CD8-positive, alpha-beta memory T cell (primary cell): ENCODE measurements around the gene LARP4B. TPM values are rescaled to one million over a fixed set of nuclear protein-coding genes. Genes with fewer than 3 reads are reported as not detected.

ENCODE experiments used
- CTCF ChIA-PET: fragments of 350-600 bp; sonication (Branson Sonifier 250); formaldehyde crosslinking; loops from one replicate; lab custom pipeline; 2021; ENCODE audit warnings: antibody characterized with exemption; lab: Charles Lee
- POLR2A ChIA-PET: fragments of 350-600 bp; sonication (Branson Sonifier 250); formaldehyde crosslinking; loops from one replicate; lab custom pipeline; 2021; ENCODE audit warnings: antibody characterized with exemption; lab: Charles Lee
- DNase-seq, 5 donors: peaks; one replicate each; pipeline versions ENCODE4 v3.0.0 to v3.0.0-alpha.2; 2020 to 2022; ENCODE audit warnings: mixed read lengths in 1 of 5
- H3K27ac ChIP-seq: one replicate; pipeline ENCODE4 v1.7.0; 2013; ENCODE audit warnings: low read depth, mild to moderate bottlenecking, low read length, moderate library complexity
- H3K27me3 ChIP-seq: 2 replicates; pipeline ENCODE4 v1.7.0; 2013; ENCODE audit warnings: low read length, mild to moderate bottlenecking; ENCODE audit not compliant: insufficient read depth, poor library complexity, severe bottlenecking
- H3K36me3 ChIP-seq: 2 replicates; pipeline ENCODE4 v1.7.0; 2013; ENCODE audit warnings: mild to moderate bottlenecking, low read length, moderate library complexity; ENCODE audit not compliant: insufficient read depth
- H3K4me1 ChIP-seq: 2 replicates; pipeline ENCODE4 v1.7.0; 2013; ENCODE audit warnings: mild to moderate bottlenecking, low read length, moderate library complexity; ENCODE audit not compliant: insufficient read depth
- H3K4me3 ChIP-seq: 2 replicates; pipeline ENCODE4 v1.7.0; 2013; ENCODE audit warnings: mild to moderate bottlenecking, low read length
- H3K9me3 ChIP-seq: 2 replicates; pipeline ENCODE4 v1.7.0; 2013; ENCODE audit warnings: mild to moderate bottlenecking, low read length
- H3K27ac Mint-ChIP-seq, 8 donors: one replicate each; pipeline ENCODE4 v1.8.0; 2020 to 2021; ENCODE audit warnings: mixed read lengths in 8 of 8, mild to moderate bottlenecking in 6 of 8, inconsistent platforms in 3 of 8, moderate library complexity in 3 of 8
- H3K27me3 Mint-ChIP-seq, 2 donors: one replicate each; pipeline ENCODE4 v1.8.0; 2020 to 2021; ENCODE audit warnings: mixed read lengths in 2 of 2, mild to moderate bottlenecking in 1 of 2, moderate library complexity in 1 of 2
- H3K36me3 Mint-ChIP-seq, 3 donors: one replicate each; pipeline ENCODE4 v1.8.0; 2020 to 2021; ENCODE audit warnings: mixed read lengths in 3 of 3, inconsistent platforms in 1 of 3, mild to moderate bottlenecking in 1 of 3
- H3K4me1 Mint-ChIP-seq, 3 donors: one replicate each; pipeline ENCODE4 v1.8.0; 2020 to 2021; ENCODE audit warnings: mixed read lengths in 3 of 3, inconsistent platforms in 1 of 3, mild to moderate bottlenecking in 1 of 3
- H3K4me3 Mint-ChIP-seq, 7 donors: one replicate each; pipeline ENCODE4 v1.8.0; 2020 to 2021; ENCODE audit warnings: mixed read lengths in 7 of 7, mild to moderate bottlenecking in 6 of 7, moderate library complexity in 4 of 7, inconsistent platforms in 2 of 7
- H3K9me3 Mint-ChIP-seq, 5 donors: one replicate each; pipeline ENCODE4 v1.8.0; 2020 to 2022; ENCODE audit warnings: mixed read lengths in 5 of 5, mild to moderate bottlenecking in 3 of 5, moderate library complexity in 2 of 5, inconsistent platforms in 1 of 5
- polyA plus RNA-seq: library from polyadenylated mRNA; unstranded; fragments of 300-500 nt; fragmentation: Illumina TruSeq; gene quantifications from one replicate; pipeline ENCODE4 v1.2.3, GENCODE V29; 2021
- total RNA-seq, 2 experiments: library from RNA; stranded (reverse); gene quantifications; one replicate each; pipeline ENCODE4 v1.2.3, GENCODE V29; 2021

The LARP4B gene
- total and polyA plus RNA-seq, 3 experiments from 2014 or later: 30.6 to 128 (median 121) TPM

GRCh38 chr10:964321-964987 is 32.9 kb upstream of the LARP4B start:
- no peak overlapping the region for H3K27ac ChIP-seq
- no peak overlapping the region for H3K4me3 ChIP-seq
- H3K9me3 Mint-ChIP-seq: no peaks in the 10 kb centered on the region
- no peak for DNase-seq
- no peaks in the 10 kb centered on the region for H3K27me3 ChIP-seq
- H3K27ac Mint-ChIP-seq: no peak overlapping the region
- no peaks in the 10 kb centered on the region for H3K9me3 ChIP-seq
- H3K36me3 ChIP-seq: no peaks in the 10 kb centered on the region
- H3K4me1 Mint-ChIP-seq: peaks cover 0 to 8% (median 0%) of the 10 kb centered on the region in 3 donors
- peaks cover 7 to 36% of the 10 kb centered on the region in 2 donors for H3K27me3 Mint-ChIP-seq
- no peak overlapping the region for H3K4me3 Mint-ChIP-seq
- H3K36me3 Mint-ChIP-seq: no peaks in the 10 kb centered on the region
- CTCF ChIA-PET: no interaction called here
- POLR2A ChIA-PET: no interaction called here
- H3K4me1 ChIP-seq: peaks cover 4% of the 10 kb centered on the region

GRCh38 chr10:963655-964054 is 32.1 kb upstream of the LARP4B start:
- Mint-ChIP-seq H3K27ac (no peak overlapping the region), H3K36me3 (no peaks in the 10 kb centered on the region), H3K4me1 (peaks cover 0 to 8% (median 0%) of the 10 kb centered on the region in 3 donors), H3K27me3 (peaks cover 10 to 33% of the 10 kb centered on the region in 2 donors), H3K4me3 (no peak overlapping the region), H3K9me3 (no peaks in the 10 kb centered on the region)
- no peaks in the 10 kb centered on the region for H3K9me3 ChIP-seq
- H3K4me1 ChIP-seq: peaks cover 4% of the 10 kb centered on the region
- DNase-seq: no peak
- H3K36me3 ChIP-seq: no peaks in the 10 kb centered on the region
- no peak overlapping the region for H3K4me3 ChIP-seq
- CTCF ChIA-PET: no interaction called here
- no peaks in the 10 kb centered on the region for H3K27me3 ChIP-seq
- POLR2A ChIA-PET: no interaction called here
- no peak overlapping the region for H3K27ac ChIP-seq

GRCh38 chr10:963186-963585 is 31.7 kb upstream of the LARP4B start:
- POLR2A ChIA-PET: no interaction called here
- Mint-ChIP-seq H3K27ac (no peak overlapping the region), H3K27me3 (peaks cover 7 to 34% of the 10 kb centered on the region in 2 donors), H3K4me3 (no peak overlapping the region), H3K9me3 (no peaks in the 10 kb centered on the region), H3K36me3 (no peaks in the 10 kb centered on the region), H3K4me1 (peaks cover 0 to 8% (median 0%) of the 10 kb centered on the region in 3 donors)
- H3K4me3 ChIP-seq: no peak overlapping the region
- no peak overlapping the region for H3K27ac ChIP-seq
- no peaks in the 10 kb centered on the region for H3K9me3 ChIP-seq
- CTCF ChIA-PET: no interaction called here
- DNase-seq: no peak
- H3K27me3 ChIP-seq: no peaks in the 10 kb centered on the region
- H3K4me1 ChIP-seq: peaks cover 4% of the 10 kb centered on the region
- H3K36me3 ChIP-seq: no peaks in the 10 kb centered on the region

GRCh38 chr10:962342-962741 is 30.8 kb upstream of the LARP4B start:
- peaks cover 2% of the 10 kb centered on the region for H3K4me1 ChIP-seq
- Mint-ChIP-seq H3K9me3 (no peaks in the 10 kb centered on the region), H3K4me1 (peaks cover 0 to 6% (median 0%) of the 10 kb centered on the region in 3 donors), H3K4me3 (no peak overlapping the region), H3K36me3 (no peaks in the 10 kb centered on the region), H3K27ac (no peak overlapping the region), H3K27me3 (peaks cover 7 to 32% of the 10 kb centered on the region in 2 donors)
- CTCF ChIA-PET: no interaction called here
- no peaks in the 10 kb centered on the region for H3K36me3 ChIP-seq
- H3K9me3 ChIP-seq: no peaks in the 10 kb centered on the region
- no peak for DNase-seq
- POLR2A ChIA-PET: no interaction called here
- H3K4me3 ChIP-seq: no peak overlapping the region
- no peaks in the 10 kb centered on the region for H3K27me3 ChIP-seq
- H3K27ac ChIP-seq: no peak overlapping the region

- ChIA-PET CTCF (no interaction called here), POLR2A (no interaction called here)
- Histone ChIP-seq H3K36me3 (no peaks in the 10 kb centered on the region), H3K4me3 (no peak overlapping the region), H3K27me3 (no peaks in the 10 kb centered on the region), H3K4me1 (no peaks in the 10 kb centered on the region), H3K9me3 (no peaks in the 10 kb centered on the region), H3K27ac (no peak overlapping the region)
- H3K4me3 Mint-ChIP-seq: no peak overlapping the region
- no peak for DNase-seq
- H3K9me3 Mint-ChIP-seq: no peaks in the 10 kb centered on the region
- H3K36me3 Mint-ChIP-seq: no peaks in the 10 kb centered on the region
- peaks cover 11 to 27% of the 10 kb centered on the region in 2 donors for H3K27me3 Mint-ChIP-seq
- H3K4me1 Mint-ChIP-seq: no peaks in the 10 kb centered on the region
- H3K27ac Mint-ChIP-seq: no peak overlapping the region
Observed at GRCh38 chr10:958856-959255, 27.4 kb upstream of the LARP4B start.

- Histone ChIP-seq H3K27ac (no peak overlapping the region), H3K9me3 (no peaks in the 10 kb centered on the region), H3K27me3 (no peaks in the 10 kb centered on the region), H3K4me1 (no peaks in the 10 kb centered on the region), H3K36me3 (no peaks in the 10 kb centered on the region), H3K4me3 (no peak overlapping the region)
- Mint-ChIP-seq H3K9me3 (no peaks in the 10 kb centered on the region), H3K36me3 (no peaks in the 10 kb centered on the region), H3K27me3 (peaks cover 11 to 23% of the 10 kb centered on the region in 2 donors), H3K4me3 (peak overlapping the region in 1 of 7 donors; percentile 44), H3K4me1 (no peaks in the 10 kb centered on the region), H3K27ac (no peak overlapping the region)
- CTCF ChIA-PET: no interaction called here
- POLR2A ChIA-PET: no interaction called here
- DNase-seq: no peak
Observed at GRCh38 chr10:958106-958505, 26.6 kb upstream of the LARP4B start.

- Mint-ChIP-seq H3K9me3 (no peaks in the 10 kb centered on the region), H3K27ac (peak overlapping the region in 1 of 8 donors; percentile 36), H3K4me1 (no peaks in the 10 kb centered on the region), H3K27me3 (peaks cover 9 to 29% of the 10 kb centered on the region in 2 donors), H3K4me3 (no peak overlapping the region), H3K36me3 (no peaks in the 10 kb centered on the region)
- H3K4me1 ChIP-seq: no peaks in the 10 kb centered on the region
- H3K27me3 ChIP-seq: no peaks in the 10 kb centered on the region
- no peaks in the 10 kb centered on the region for H3K36me3 ChIP-seq
- H3K4me3 ChIP-seq: no peak overlapping the region
- ChIA-PET CTCF (interaction anchor here (0.7 kb wide), 1 partner anchor 63 kb away, joined by 3 read pairs; no protein-coding TSS in a partner anchor), POLR2A (no interaction called here)
- H3K9me3 ChIP-seq: no peaks in the 10 kb centered on the region
- no peak overlapping the region for H3K27ac ChIP-seq
- no peak for DNase-seq
Observed at GRCh38 chr10:955820-956217, 24.3 kb upstream of the LARP4B start.

GRCh38 chr10:955127-955819 is 23.8 kb upstream of the LARP4B start:
- Histone ChIP-seq H3K27me3 (no peaks in the 10 kb centered on the region), H3K36me3 (no peaks in the 10 kb centered on the region), H3K4me3 (no peak overlapping the region), H3K4me1 (no peaks in the 10 kb centered on the region), H3K9me3 (no peaks in the 10 kb centered on the region), H3K27ac (no peak overlapping the region)
- no peak overlapping the region for H3K4me3 Mint-ChIP-seq
- DNase-seq: no peak
- H3K36me3 Mint-ChIP-seq: no peaks in the 10 kb centered on the region
- ChIA-PET CTCF (no interaction called here), POLR2A (no interaction called here)
- H3K4me1 Mint-ChIP-seq: no peaks in the 10 kb centered on the region
- no peaks in the 10 kb centered on the region for H3K9me3 Mint-ChIP-seq
- H3K27me3 Mint-ChIP-seq: peaks cover 9 to 34% of the 10 kb centered on the region in 2 donors
- H3K27ac Mint-ChIP-seq: peak overlapping the region in 1 of 8 donors; percentile 36
